AG04449 (cell line): ENCODE data around the gene TRIM26.

ENCODE experiments used
- CTCF ChIA-PET: fragments of 350-600 bp; formaldehyde crosslinking; extraction: SDS; loops from one replicate; lab custom pipeline; 2021; ENCODE audit warnings: antibody characterized with exemption; lab: Yijun Ruan, JAX
- POLR2A ChIA-PET: fragments of 400-600, 350-600 bp; formaldehyde crosslinking; extraction: SDS; loops from one replicate; lab custom pipeline; 2020; ENCODE audit warnings: antibody characterized with exemption, inconsistent platforms; lab: Yijun Ruan, JAX
- DNase-seq: peaks from one replicate; pipeline ENCODE4 v3.0.0-alpha.2; 2010; ENCODE audit warnings: low read depth, low spot score
- H3K4me3 ChIP-seq: 2 replicates; pipeline ENCODE4 v1.5.1; 2011; ENCODE audit warnings: low read depth, mild to moderate bottlenecking, control low read depth, low read length
- TF ChIP-seq, protein P1 (sequence below): IDR thresholded peaks from one replicate; pipeline ENCODE4 v1.5.1; 2011; ENCODE audit warnings: mild to moderate bottlenecking, moderate library complexity, low read length, control low read depth, inconsistent platforms; ENCODE audit not compliant: insufficient read depth; ENCODE audit errors: missing control alignments

TRIM26 gene

GRCh38 chr6:30238178-30238795 lies 25.1 kb upstream of the TRIM26 start:
- ChIA-PET CTCF (interaction anchor here (0.6 to 3.4 kb wide), 13 partner anchors 10 to 213 kb away, joined by 3 to 23 read pairs (median 3); no protein-coding TSS in a partner anchor), POLR2A (no interaction called here)
- TF ChIP-seq, protein P1, sequence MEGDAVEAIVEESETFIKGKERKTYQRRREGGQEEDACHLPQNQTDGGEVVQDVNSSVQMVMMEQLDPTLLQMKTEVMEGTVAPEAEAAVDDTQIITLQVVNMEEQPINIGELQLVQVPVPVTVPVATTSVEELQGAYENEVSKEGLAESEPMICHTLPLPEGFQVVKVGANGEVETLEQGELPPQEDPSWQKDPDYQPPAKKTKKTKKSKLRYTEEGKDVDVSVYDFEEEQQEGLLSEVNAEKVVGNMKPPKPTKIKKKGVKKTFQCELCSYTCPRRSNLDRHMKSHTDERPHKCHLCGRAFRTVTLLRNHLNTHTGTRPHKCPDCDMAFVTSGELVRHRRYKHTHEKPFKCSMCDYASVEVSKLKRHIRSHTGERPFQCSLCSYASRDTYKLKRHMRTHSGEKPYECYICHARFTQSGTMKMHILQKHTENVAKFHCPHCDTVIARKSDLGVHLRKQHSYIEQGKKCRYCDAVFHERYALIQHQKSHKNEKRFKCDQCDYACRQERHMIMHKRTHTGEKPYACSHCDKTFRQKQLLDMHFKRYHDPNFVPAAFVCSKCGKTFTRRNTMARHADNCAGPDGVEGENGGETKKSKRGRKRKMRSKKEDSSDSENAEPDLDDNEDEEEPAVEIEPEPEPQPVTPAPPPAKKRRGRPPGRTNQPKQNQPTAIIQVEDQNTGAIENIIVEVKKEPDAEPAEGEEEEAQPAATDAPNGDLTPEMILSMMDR, result peak; percentile 33
- H3K4me3 ChIP-seq, result no peak overlapping the region
- DNase-seq, result no peak

- CTCF ChIA-PET, result interaction anchor here (0.7 to 1.5 kb wide), 6 partner anchors 15 to 219 kb away, joined by 3 to 10 read pairs (median 4); no protein-coding TSS in a partner anchor
- TF ChIP-seq, protein P1, result no peak
- no peak for DNase-seq
- no peak overlapping the region for H3K4me3 ChIP-seq
- POLR2A ChIA-PET, result no interaction called here
These were observed 21.1 kb upstream of the TRIM26 start for GRCh38 chr6:30234356-30234755.

- no peak overlapping the region for H3K4me3 ChIP-seq
- no peak for DNase-seq
- ChIA-PET POLR2A (no interaction called here), CTCF (interaction anchor here (0.9 to 2.0 kb wide), 4 partner anchors 9 to 310 kb away, joined by 3 to 15 read pairs (median 4); no protein-coding TSS in a partner anchor)
- TF ChIP-seq, protein P1, result no peak
These were observed 17.9 kb upstream of the TRIM26 start for GRCh38 chr6:30231067-30231466.

DNA sequence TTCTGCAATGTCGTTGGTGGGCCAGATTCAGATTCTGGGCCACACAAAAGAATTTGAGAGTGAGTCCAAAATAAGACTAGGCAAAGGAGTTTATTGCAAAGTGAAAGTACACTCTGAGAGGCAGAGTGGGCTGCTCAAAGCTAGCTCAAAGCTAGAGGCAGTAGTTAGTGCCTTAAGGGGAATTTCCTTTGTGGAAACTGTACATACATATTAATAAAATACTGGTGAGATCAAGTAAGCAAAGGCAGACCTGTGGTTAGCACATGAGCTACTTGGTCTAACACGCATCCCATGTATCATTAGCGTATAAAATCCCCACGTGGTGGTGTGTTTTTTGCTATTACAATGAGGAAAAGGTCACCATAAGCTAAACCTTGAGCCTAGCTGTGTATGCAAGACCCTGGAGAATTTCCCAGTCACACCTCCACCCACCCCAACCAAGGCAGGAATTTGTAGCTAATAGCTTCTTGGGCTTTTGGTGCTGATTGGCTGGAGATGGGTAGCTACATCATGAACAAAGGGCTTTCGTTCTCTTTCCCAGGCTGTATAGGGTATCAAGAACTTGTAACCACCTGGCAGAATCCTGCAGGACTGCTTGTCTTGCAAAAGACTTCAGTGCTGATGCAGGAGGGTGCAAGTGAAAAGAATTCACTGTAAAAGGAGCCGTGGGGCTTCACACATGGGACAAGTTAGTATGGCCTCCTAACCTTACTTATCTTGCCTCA lies 14.7 kb upstream of the TRIM26 start:
- DNase-seq, result no peak
- POLR2A ChIA-PET, result interaction anchor here (1.3 kb wide), 1 partner anchor 9 kb away, joined by 4 read pairs; no protein-coding TSS in a partner anchor
- H3K4me3 ChIP-seq, result no peak overlapping the region
- TF ChIP-seq, protein P1, result no peak
- CTCF ChIA-PET, result interaction anchor here (0.8 to 3.9 kb wide), 4 partner anchors 9 to 169 kb away, joined by 3 to 26 read pairs (median 11); no protein-coding TSS in a partner anchor

DNA sequence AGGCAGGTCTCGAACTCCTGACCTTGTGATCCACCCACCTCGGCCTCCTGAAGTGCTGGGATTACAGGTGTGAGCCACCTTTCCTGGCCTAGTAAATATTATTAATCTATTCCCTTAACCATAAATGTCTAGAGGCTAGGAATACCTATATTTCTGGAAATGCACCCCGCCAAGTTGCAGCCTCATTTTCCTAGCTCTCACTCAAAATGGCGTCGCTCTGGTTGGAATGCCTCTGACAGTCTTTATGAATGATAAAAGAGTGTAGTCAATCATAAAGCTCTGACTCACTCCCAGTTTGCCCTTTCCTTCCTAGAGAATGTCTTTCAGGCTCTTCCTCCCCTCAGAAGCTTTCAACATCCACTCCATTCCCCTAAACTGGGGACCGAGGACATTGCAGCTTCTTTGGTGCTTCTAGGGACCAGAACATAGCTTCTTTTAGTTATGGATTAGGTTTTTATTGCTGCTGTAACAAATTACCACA lies 14.1 kb upstream of the TRIM26 start:
- TF ChIP-seq, protein P1, result no peak
- no peak for DNase-seq
- CTCF ChIA-PET, result interaction anchor here (0.8 to 3.9 kb wide), 5 partner anchors 8 to 170 kb away, joined by 3 to 26 read pairs (median 5); no protein-coding TSS in a partner anchor
- no peak overlapping the region for H3K4me3 ChIP-seq
- POLR2A ChIA-PET, result interaction anchor here (0.6 to 1.3 kb wide), 2 partner anchors 8 to 70 kb away, joined by 3 to 4 read pairs; no protein-coding TSS in a partner anchor
